Measurements from ENCODE around the gene MRGPRX2.

The MRGPRX2 gene

DNA sequence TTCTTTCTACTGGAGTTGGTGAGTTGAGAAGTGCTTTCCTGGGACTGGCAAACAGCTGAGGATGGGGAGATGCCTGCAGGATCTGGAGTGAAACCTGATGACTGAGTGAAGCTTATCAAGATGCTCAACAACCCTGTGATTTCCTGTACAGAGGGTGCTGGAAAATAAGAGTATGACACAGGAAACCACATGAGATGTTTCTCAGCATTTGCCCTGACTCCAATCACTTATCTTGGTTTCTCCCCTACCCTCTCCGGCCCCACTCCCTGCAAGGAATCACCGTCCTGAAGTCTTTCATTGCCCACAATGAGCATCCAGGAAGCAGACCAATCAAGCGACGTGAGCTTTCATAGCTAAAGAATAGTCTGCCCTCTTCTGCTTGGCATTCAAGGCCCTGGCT, at the start of gene MRGPRX2:
Gene MRGPRX2, minus strand, starts transcription at position 89 of the 400 bp plus-strand sequence. CDS start 4,315 bp downstream, outside the sequence.
- FAIRE-seq, result no peak

DNA sequence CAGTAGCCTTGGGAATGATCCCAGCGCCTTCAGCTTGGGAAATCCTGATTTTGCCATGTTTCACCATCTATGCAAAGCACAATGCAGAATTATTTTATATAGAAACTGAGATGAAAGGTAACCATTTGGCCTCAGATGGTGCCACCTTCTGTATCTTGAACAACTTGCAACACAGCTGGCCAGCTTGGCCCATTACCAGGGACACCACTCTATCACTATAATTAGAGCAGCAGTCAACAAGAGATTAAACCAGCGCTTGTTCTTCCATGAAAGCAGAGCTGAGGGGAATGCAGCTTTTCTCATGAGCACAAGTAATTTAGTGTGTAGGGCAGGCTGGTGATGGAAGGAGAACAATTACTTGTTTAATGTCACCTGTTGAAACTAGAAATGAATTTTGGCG, 49.8 kb upstream of the MRGPRX2 start:
- FAIRE-seq, result no peak

DNA sequence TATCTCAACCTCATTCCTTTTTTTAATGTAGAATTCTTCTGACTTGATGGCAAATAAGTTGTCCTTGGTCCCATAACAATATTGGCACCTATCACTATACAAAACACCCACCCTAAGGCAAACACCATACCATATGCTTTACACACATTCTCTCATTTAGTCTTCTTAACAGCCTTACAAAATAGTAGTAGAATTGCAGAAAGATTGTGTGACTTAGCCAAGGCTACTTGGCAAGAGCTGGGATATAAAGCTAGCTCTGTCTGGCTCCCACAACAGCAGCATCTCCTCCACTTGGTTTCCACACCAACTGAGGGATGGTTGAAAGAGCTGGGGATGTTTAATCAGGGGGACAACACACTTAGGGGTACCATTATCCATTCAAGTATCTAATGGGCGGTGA, 46.6 kb upstream of the MRGPRX2 start:
- no peak for FAIRE-seq

DNA sequence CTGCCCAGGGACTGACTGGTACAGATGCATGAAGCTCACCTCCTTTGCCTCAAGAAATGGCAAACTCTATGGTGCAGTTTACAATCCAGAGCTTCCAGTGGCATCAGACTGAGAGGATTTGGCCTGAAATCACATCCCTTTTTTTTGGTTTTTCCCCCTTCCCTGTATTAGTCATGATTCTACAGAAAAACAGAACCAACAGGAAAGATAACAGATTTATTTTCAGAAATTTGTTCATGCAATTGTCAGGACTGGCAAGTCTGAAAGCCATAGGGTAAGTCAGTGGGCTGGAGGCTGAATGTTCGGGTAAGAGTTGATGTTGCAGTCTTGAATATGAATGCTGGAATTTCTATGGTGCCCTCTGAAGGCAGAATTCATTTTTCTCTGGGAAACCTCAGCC, 44.5 kb upstream of the MRGPRX2 start:
- no peak for FAIRE-seq

DNA sequence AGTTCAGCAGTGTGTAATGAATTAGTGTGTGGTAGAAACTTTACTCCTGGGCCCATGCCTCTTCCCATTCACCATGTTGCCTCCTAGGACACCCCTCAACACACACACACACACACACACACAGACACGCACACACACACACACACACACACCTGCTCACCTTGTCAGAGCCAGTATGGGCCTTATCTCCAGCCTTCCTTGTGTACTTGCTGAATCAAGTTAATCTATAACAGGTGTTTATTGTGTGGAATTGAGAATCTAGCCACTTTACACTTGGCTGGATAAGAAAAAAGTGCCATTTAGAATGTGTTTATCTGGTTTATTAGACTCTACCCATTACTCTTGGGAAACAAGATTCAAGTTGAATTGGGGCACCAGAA, 42.0 kb upstream of the MRGPRX2 start:
- FAIRE-seq, result no peak

DNA sequence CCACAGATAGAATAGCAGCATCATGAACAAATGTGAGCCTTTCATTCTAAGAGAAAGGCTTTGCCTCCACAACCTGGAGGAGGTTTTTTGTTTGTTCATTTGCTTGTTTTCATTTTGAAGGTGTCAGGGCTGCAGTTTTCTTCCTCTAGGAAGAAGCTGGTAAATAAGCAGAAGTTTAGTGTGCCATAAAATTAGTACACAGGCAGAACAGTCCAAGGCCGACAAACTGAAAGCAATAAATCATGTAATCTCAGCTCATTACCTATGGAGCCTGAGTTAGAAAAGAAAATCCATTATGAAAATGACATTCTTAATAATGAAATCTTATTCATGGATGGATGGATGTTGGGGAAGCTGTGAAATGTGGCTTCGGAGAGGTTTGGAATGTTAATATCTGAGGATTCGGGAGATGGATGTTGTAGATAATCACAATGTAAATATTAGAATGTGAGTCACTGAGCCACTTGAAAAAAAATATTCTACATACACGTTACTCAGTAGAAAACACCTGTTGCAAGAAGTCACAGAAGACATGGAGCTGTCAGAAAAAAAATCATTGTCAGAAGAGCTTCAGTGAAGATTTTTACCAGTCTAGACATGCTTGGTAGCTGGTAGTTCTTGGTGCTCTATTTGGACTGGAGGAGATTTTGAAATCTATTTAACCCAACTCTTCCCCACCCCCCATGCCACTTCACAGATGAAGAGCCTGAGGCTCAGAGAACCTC, 41.4 kb upstream of the MRGPRX2 start:
- FAIRE-seq, result no peak

DNA sequence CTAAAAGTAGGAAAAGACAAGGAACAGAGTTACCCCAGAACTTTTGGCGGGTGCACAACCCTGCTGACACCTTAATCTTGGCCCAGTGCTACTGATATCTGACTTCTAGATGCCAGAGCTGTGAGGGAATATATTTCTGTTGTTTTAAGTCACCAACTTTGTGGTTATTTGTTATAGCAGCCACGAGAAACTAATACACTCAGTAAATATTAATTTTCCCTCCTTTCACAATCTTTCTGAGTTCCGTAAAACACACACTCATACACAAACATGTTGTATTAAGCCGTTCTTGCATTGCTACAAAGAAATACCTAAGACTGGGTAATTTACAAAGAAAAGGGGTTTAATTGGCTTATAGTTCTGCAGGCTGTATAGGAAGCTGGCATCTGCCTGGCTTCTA, 40.4 kb upstream of the MRGPRX2 start:
- FAIRE-seq, result no peak

DNA sequence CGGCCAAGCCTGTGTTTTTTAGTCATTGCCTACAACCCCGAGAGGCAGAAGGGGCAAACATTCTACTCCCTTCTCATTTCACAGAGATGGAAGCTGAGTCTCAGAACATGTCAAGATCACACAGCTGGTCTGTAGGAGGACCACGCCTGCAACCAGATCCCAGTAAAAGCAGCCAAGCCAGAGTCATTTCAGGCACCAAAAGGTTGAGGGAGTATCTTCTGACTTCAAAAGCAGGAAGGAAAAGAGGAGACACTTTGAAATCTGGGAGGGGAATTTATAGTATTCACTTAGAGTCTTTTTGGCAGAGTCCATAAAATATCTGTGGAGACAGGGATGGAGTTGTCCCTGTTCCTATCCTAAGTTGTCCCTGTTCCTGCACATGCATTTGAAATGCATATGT, 38.6 kb upstream of the MRGPRX2 start:
- no peak for FAIRE-seq

DNA sequence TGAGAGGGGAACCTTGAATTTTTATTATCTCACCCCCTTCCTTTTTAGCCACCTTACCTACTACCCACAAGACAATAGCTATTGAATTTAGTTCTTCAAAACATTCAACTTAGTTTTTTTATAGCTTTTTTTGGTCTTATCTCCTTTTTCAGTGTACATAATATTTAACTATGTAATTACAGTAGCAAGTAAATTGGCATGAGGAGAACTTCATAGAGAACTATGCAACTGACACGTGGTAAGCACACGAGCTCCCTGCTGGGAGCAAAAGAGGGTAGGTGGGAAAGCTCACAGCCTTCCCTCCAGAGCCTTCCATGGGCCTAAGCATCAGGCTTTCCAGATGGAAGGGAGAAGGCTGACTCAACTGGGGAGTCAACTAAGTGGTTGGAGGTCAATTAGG, 34.3 kb upstream of the MRGPRX2 start:
- no peak for FAIRE-seq

DNA sequence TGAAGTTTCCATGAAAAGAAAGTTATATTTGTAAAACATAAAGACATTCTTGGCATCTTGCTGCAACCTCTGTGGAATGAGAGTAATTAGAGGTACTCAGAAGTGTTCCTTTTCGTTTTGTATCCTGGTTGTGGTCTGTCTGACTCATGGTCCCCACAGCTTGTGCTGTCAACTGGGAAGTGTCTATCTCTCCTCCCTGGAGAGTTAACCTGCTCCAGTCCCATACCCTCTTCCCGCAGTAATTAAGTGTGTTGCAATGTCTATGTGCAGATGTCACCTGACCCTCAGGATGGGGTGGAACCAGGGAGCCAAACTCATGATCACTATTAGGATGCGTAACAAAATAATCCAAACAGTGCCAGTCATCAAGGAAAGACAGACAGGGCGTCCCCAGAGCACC, 33.5 kb upstream of the MRGPRX2 start:
- FAIRE-seq, result no peak

DNA sequence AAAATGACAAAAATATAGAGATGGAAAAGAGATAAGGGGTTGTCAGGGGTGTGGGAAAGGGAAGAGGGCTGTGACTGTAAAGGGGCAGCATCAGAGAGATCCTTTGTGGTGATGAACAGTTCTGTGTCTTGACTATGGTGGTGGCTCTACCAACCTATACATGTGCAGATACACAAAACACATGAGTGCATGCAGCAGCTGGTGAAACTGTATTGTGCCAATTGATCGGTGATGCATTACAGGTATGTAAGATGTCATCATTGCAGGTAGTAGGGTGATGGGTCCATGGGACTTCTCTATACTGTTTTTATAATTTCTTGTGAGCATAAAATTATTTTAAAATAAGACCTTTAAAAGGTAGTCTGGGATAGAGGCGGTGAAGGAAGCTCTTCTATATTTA, 32.3 kb upstream of the MRGPRX2 start:
- FAIRE-seq, result no peak

DNA sequence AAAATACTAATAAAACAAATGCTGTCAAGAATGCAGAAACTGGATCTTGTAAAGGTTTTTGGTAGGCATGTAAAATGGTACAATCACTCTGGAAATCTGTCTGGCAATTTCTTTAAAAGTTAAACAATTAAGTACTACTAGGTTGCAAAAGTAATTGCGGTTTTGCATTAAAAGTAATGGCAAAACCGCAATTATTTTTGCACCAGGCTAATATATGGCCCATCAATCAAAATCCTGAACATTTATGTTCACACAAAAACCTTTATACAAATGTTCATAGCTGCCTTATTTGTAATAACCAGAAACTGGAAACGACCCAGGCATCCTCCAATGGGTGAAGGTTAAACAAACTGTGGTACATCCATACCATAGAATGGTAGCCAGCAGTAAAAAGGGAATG, 31.8 kb upstream of the MRGPRX2 start:
- FAIRE-seq, result no peak

DNA sequence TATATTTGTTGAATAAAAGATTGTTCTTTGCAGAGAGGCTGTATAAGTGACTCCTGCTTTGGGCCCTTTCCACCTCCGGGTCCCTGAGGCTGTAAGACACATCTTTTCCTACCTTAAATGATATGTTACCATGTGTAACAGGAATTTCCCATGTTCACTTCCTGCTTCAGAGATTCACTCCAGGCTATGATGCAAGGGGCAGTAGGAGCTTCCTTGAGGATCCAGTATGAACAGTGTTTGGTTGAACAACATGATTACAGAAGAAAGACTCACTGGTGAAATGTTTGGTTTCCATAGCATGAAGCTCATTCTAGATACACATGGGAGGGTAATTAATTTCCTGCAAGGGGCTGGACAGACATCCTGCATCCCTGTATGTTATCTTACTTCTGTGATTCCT, 30.8 kb upstream of the MRGPRX2 start:
- no peak for FAIRE-seq

DNA sequence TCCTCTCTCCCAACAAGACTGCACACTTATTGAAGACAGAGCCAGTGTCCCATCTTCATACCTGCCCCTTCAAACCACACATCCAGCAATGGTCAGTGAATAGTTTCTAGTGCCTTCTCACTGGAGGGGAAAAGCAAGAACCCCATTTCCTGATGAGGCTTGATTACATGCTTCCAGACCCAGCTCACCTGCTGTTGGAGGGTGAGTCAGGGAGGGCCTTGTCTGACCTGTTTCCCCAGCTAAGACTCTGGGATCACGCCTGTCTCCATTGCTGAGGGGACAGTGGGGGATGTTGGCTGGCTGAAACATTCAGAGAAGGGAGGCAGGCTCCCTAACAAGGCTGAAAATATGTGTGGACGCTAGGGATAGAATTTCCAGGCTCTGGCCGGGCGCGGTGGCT, 28.9 kb upstream of the MRGPRX2 start:
- FAIRE-seq, result no peak

DNA sequence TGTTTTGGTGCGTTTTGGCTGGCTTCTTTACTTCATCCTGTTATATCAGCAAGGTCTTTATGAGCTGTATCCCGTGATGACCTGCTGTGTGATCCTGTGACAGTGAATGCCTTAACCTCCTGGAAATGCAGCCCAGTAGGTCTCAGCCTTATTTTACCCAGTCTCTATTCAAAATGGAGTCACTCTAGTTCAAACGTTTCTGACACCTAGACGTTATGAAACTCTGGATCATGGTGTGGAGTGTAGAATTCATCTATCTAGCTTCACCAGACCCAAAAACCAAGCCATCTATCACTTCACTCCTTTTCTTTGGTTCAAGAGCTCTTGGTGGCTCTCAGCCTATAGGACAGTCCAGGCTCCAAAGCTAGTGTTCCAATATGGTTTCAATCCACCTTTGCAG, 28.3 kb upstream of the MRGPRX2 start:
- FAIRE-seq, result no peak

DNA sequence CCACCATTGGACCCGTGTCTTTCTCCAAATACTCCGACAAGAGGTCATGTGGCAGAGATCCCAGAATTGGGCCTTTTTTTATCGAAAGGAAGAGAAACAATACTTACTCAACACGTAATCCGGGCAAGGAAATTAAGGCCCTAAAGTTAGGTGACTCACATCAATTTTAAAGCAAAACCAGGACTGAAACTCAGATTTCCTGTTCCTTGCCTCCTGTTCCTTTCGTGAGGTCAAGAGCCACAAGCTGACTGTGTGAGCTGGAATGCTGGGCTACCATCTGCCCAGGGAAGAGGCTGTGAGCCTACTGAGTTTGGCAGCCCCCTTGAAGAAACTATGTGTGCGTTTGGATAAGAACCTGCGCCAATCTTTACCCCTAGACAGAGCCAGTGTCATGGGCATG, 27.1 kb upstream of the MRGPRX2 start:
- FAIRE-seq, result no peak

DNA sequence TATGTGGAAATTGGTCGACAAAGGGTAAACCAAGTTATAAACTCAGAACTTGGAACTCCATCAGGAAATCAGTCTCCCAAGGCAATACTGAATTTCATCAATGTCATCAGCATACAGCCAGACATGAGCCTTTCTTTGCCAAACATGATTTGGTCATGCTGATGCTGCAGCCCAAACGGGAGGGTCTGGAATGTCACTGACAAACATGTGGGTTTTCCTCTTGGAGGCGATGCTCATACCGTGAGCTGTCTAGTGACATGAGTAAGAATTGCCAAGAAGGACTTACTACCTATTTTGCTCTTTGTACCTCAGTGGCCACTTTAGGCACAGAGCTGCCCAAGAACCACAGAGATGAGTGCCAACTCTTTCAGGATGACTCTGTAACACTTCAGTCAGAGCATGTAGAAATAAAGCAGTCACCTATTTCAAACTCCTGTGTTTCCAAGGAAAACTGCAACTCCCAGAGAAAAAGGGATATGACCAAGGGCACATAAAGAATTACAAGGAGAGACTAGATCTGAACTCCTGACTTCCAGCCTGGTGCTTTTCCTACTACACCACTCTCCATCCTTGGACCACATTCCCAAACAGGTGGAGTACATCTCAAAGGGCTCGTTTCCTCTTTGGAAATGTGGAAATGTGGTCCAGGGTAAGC, 24.3 kb upstream of the MRGPRX2 start:
- FAIRE-seq, result no peak

DNA sequence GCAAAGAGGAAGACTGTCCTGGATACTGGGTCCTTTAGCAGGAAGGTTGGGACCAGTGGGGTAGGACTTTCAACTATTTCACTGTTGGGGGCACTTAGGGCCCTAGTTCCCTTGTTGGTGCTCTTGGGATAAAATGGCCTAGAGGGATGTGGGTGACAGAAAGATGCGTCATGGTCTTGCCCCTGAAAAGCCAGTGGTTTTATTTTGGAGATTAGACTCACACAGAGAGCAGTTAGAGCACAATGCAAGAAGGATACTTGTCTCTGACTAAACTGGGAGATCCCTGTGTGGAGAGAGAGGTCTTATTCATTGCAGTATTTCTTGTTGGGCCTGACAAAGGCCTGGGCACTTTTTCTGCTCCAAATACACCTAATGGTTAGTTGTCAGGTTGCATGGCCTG, 22.6 kb upstream of the MRGPRX2 start:
- no peak for FAIRE-seq

DNA sequence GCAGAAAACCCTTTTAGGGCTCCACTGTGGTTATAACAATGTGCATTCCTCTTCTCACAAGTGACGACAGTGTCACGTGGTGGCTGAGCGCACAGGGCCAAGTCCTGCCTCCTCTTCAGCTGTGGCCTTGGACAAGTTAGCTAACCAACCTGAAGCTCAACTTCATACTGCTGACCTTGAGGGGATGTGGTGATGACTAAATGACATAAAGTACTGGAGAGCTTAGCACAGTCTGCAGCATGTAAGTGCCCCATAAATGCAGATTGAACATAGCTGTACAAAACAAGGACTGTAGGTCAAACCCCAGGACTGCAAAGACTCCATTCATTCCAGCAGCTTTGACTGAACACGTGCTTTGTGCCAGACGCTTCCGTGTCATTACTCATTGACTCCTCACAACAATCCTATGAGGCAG, 20.1 kb upstream of the MRGPRX2 start:
- no peak for FAIRE-seq

DNA sequence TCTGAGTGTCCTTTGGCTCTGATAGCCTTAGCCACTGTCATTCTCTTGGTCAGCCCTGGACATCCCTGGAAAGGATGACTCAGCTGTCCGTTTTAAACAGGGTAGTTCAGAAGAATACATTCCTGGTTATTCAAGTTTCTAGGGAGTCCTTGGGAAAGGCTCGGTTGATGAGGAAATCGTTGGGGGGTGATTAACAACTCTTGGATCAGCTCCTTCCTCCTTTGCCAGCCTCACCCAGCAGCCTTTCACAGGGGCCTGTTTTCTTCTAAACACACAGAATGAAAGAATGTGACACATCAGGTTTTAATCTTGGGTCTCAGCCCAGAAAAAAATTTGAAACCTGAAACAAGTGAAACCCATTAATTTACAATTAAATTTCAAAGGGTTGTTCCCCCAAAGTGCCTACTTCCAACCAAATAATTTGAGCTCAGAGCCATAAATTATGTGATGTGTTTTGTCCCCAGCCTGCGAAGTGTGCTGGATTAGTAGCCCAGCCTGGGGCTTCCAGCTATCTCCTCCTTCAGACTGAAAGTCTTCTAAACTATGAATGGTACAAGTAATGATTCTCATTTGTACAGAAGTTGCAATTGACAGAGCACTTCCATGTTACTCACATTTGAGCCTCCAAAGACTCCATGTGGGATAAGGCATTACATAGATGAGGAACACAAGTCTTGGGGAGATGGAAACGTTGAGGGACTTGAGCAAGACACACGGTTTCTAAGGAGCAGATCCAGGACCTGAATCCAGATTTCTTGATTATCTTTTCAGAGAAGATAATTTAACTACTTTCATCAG, 19.3 kb upstream of the MRGPRX2 start:
- no peak for FAIRE-seq

DNA sequence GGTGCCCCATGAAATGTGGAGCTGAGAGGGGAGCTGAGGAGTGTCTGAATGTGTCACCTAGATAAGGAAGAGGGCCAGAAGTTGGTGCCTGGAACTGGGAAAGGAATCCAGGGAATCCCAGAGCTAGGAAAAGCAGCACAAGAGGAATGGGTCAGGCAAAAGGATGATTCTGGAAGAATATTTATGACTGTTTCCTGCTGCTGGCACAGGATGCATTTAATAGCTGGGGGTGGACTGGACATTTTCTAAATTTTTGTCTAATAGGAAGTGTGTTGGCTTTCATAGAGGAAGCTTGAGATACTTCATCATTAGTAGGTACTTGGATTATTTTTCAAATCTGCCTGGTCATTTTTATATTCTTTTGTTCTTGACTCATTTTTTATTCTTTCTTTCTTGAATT, 17.4 kb upstream of the MRGPRX2 start:
- FAIRE-seq, result no peak

DNA sequence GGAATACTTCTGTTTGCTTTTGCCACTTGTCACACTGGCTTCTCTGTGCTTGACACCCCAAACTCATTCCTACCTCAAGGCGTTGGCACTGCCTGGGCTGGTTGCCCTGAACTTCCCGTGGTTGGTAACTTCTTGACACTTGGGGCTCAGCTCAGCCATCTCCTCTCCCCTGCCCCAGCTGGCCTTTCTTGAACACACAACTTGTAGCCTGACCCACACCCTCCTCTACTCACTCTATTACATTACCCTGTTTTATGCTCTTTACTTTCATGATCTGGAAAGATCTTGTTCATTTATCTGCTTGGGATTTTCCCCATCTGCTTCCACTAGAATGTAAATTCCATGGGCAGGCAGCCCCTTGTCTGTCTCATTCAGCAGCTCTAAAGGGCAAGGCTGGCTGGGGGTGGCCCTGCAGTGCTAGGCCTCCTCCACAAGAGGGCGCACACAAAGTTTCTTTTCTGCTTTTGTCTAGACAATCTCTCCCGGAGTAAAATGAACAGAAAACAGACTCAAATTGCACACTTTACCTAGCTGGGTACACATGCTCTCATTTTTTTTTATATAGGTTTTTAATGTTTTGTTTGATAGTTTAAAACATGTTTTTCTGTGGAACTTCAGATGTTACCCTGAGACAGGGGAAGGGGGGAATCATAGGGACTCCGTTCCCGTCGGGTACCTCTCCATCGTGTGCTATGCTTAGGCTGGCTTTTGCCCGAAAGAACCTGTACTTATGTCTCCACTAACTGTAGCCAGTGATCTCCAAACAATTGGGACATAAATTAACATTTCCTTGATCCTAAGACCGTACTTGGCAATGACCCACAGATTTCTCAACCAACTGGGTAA, 16.4 kb upstream of the MRGPRX2 start:
- FAIRE-seq, result no peak

DNA sequence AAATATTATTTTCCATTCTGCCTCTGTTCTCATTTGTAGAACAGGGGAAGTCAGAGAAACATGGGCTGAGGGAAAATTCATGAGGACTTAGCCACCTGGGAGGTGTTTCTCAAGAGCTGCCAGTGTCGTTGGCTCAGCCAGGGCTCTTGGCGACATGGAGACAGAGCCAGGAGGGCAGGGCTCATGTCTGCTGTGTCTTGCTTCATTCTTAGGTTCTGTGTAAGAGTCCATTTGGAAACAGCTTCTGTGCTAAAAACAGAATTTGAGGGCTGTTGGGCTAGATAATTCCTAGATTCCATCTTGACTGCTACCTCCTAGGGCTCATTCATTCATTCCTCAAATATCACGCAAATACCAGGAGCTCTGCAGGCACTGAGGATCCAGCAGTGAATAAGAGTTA, 15.1 kb upstream of the MRGPRX2 start:
- FAIRE-seq, result no peak
